Panc1 (cell line): ENCODE data around the gene UBTD1. TPM values are rescaled to one million over a fixed set of nuclear protein-coding genes. Genes with fewer than 3 reads are reported as not detected.
A peak's percentile ranks its signal among the peaks of the same experiment; 100 is the strongest.

Experiments
- ATAC-seq: fragments of 200-7000 bp; cut with Tn5 transposase; 2 replicates; pipeline ENCODE4 v1.9.1; 2020; ENCODE audit warnings: mild to moderate bottlenecking, moderate library complexity
- BruUV-seq: library from RNA; stranded (reverse); fragments of 400-500 nt; replicated peaks from 2 replicates; lab custom pipeline; 2021; lab: Mats Ljungman, UMichigan
- CTCF ChIA-PET: fragments of 300-600 bp; sonication (Branson Sonifier 250); formaldehyde crosslinking; loops from one replicate; lab custom pipeline; 2022; ENCODE audit warnings: antibody characterized with exemption; lab: Charles Lee
- POLR2A ChIA-PET: fragments of 300-600 bp; sonication (Branson Sonifier 250); formaldehyde crosslinking; loops from one replicate; lab custom pipeline; 2022; ENCODE audit warnings: antibody characterized with exemption; lab: Charles Lee
- DNase-seq: peaks from one replicate; pipeline ENCODE4 v3.0.0-alpha.2; 2010; ENCODE audit warnings: low read depth, low spot score
- H3K27ac ChIP-seq: 2 replicates; pipeline ENCODE4 v1.5.1; 2011; ENCODE audit warnings: mild to moderate bottlenecking, low read length, inconsistent platforms
- H3K27me3 ChIP-seq: fragments of 200-500 bp; sonication (Bioruptor generic); 2 replicates; pipeline ENCODE4 v1.6.0; 2014; ENCODE audit warnings: low read length, inconsistent platforms; ENCODE audit not compliant: control insufficient read depth, insufficient read depth
- H3K36me3 ChIP-seq: fragments of 200-500 bp; sonication (Bioruptor generic); 2 replicates; pipeline ENCODE4 v1.5.1; 2014; ENCODE audit warnings: inconsistent platforms, mild to moderate bottlenecking, low read length, moderate library complexity; ENCODE audit not compliant: control insufficient read depth, insufficient read depth
- H3K4me1 ChIP-seq: 2 replicates; pipeline ENCODE4 v1.5.1; 2011; ENCODE audit warnings: inconsistent platforms, mild to moderate bottlenecking, low read length, moderate library complexity; ENCODE audit not compliant: control insufficient read depth, insufficient read depth
- H3K4me3 ChIP-seq, 2 experiments: 2 replicates each; pipeline ENCODE4 v1.5.1; 2011 to 2012; ENCODE audit warnings: low read depth in 2 of 2, low read length in 2 of 2, mild to moderate bottlenecking in 2 of 2, inconsistent platforms in 1 of 2, moderate library complexity in 1 of 2
- H3K9me3 ChIP-seq: fragments of 200-500 bp; sonication (Bioruptor generic); 2 replicates; pipeline ENCODE4 v1.5.1; 2014; ENCODE audit warnings: low read depth, mild to moderate bottlenecking, inconsistent platforms, low read length, moderate library complexity; ENCODE audit not compliant: control insufficient read depth, insufficient read depth
- POLR2AphosphoS5 ChIP-seq: IDR thresholded peaks from 2 replicates; pipeline ENCODE4 v1.6.1; 2012; ENCODE audit warnings: mild to moderate bottlenecking, low read depth, low read length, moderate library complexity
- SIN3A ChIP-seq: IDR thresholded peaks from 2 replicates; pipeline ENCODE4 v1.6.1; 2012; ENCODE audit warnings: low read depth, mild to moderate bottlenecking, low read length, moderate library complexity, borderline replicate concordance; ENCODE audit not compliant: insufficient read depth
- TCF7L2 ChIP-seq: IDR thresholded peaks from 2 replicates; pipeline ENCODE4 v1.6.1; 2011; ENCODE audit warnings: mild to moderate bottlenecking, low read depth, low read length, inconsistent platforms
- in situ Hi-C: cut with HindIII; loops from 2 replicates; pipeline ENCODE4 v1.10.0; 2016; ENCODE audit warnings: low sequenced_read_pairs, low pct_unique_long_range_greater_than_20kb
- intact Hi-C: fragments of 100-400 bp; cut with micrococcal nuclease; formaldehyde crosslinking; loops from one replicate; pipeline ENCODE4 v1.10.0; 2022; ENCODE audit not compliant: unreplicated experiment
- total RNA-seq: library from RNA; stranded (reverse); gene quantifications from one replicate; pipeline ENCODE4 v1.2.1, GENCODE V29; 2021; ENCODE audit not compliant: unreplicated experiment
- TF ChIP-seq, protein P1 (sequence below): fragments of 450-650 bp; IDR thresholded peaks from 2 replicates; pipeline ENCODE4 v1.5.1; 2017; ENCODE audit warnings: mild to moderate bottlenecking
- TF ChIP-seq, protein P2 (sequence below), 2 experiments: IDR thresholded peaks; 2 replicates each; pipeline ENCODE4 v1.6.1; 2011 to 2012; ENCODE audit warnings: low read depth in 2 of 2, control low read depth in 1 of 2, low read length in 1 of 2, mild to moderate bottlenecking in 1 of 2, moderate library complexity in 1 of 2; ENCODE audit not compliant: insufficient read depth in 1 of 2

Gene UBTD1
- total RNA-seq, 1 experiment from 2014 or later: 55.6 TPM

DNA sequence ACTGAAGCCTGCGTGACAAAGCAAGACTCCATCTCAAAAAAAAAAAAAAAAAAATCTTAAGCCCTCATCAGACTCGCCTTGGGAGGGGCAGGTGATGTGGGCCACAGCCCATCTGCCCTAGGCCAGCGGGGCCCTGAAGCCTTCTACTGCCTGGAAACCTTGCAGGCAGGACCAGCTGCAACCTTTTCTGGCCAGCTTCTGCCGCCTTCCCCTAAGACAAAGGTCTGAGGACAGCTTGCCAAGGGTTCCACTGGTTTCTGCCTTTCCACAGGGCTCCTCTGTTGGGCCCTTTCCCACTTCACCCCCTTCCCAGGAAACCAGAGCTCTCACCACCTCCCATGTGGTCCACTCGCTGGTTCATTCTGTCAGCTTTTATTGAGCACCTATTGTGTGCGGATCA is 35.2 kb downstream of the UBTD1 start:
- in situ Hi-C loops: no loop called here
- Histone ChIP-seq H3K9me3 (no peaks in the 10 kb centered on the region), H3K27me3 (no peaks in the 10 kb centered on the region), H3K4me1 (peaks cover 32% of the 10 kb centered on the region), H3K36me3 (no peaks in the 10 kb centered on the region), H3K4me3 (no peak overlapping the region), H3K27ac (peak overlapping the region; percentile 48; the same call in 1 of the 2 replicates)
- DNase-seq (no peak), ATAC-seq (no peak)
- POLR2A ChIA-PET: interaction anchor here (0.6 kb wide), 1 partner anchor 1355 kb away, joined by 4 read pairs; no protein-coding TSS in a partner anchor
- intact Hi-C loops: no loop called here
- no TSS peak for BruUV-seq
- CTCF ChIA-PET: interaction anchor here (0.6 to 2.5 kb wide), 4 partner anchors 19 to 50 kb away, joined by 3 to 13 read pairs (median 4); no protein-coding TSS in a partner anchor
- TF ChIP-seq SIN3A (no peak), POLR2AphosphoS5 (no peak)

DNA sequence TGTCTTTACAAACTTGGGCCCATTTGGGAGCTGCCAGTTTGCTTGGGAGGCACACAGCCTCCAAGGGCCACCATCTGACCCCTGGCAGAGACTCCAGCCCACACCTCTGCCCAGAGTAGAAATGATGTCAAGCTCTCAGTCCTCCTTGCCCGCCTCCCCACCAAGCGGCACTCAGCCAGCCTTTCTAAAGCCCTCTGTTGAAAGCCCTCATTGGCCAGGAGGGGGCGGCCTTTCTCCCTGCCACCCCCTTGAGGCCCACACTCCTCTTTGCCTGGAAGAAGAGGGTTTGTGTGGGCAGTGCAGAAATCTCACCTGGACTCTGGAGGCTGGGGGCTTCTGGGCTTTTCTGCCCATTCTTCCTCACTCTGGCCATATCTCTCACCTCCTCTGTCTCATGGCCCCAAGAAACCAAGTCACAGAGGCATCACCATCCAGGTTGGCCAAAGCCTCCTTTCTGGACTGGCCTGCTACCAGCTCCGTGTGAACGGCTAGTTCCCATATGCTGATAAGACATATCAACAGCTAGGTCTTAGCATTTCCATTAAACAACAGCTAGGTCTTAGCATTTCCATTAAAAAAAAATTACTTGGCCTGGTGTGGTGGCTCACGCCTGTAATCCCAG is 36.1 kb downstream of the UBTD1 start:
- peak; percentile 10 for DNase-seq
- CTCF ChIA-PET: interaction anchor here (0.6 to 2.5 kb wide), 6 partner anchors 18 to 92 kb away, joined by 3 to 13 read pairs (median 5); no protein-coding TSS in a partner anchor
- in situ Hi-C loops: no loop called here
- H3K27me3 ChIP-seq: no peaks in the 10 kb centered on the region
- no peak for TF ChIP-seq POLR2AphosphoS5
- TF ChIP-seq, protein P1, sequence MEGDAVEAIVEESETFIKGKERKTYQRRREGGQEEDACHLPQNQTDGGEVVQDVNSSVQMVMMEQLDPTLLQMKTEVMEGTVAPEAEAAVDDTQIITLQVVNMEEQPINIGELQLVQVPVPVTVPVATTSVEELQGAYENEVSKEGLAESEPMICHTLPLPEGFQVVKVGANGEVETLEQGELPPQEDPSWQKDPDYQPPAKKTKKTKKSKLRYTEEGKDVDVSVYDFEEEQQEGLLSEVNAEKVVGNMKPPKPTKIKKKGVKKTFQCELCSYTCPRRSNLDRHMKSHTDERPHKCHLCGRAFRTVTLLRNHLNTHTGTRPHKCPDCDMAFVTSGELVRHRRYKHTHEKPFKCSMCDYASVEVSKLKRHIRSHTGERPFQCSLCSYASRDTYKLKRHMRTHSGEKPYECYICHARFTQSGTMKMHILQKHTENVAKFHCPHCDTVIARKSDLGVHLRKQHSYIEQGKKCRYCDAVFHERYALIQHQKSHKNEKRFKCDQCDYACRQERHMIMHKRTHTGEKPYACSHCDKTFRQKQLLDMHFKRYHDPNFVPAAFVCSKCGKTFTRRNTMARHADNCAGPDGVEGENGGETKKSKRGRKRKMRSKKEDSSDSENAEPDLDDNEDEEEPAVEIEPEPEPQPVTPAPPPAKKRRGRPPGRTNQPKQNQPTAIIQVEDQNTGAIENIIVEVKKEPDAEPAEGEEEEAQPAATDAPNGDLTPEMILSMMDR: peak; percentile 89
- no peak for TF ChIP-seq TCF7L2
- ATAC-seq: peak; percentile 59
- H3K9me3 ChIP-seq: no peaks in the 10 kb centered on the region
- H3K4me3 ChIP-seq: no peak overlapping the region
- intact Hi-C loops: no loop called here
- H3K36me3 ChIP-seq: no peaks in the 10 kb centered on the region
- no peak overlapping the region for H3K27ac ChIP-seq
- POLR2A ChIA-PET: interaction anchor here (0.6 kb wide), 1 partner anchor 40 kb away, joined by 3 read pairs; no protein-coding TSS in a partner anchor
- no TSS peak for BruUV-seq
- peaks cover 40% of the 10 kb centered on the region for H3K4me1 ChIP-seq

DNA sequence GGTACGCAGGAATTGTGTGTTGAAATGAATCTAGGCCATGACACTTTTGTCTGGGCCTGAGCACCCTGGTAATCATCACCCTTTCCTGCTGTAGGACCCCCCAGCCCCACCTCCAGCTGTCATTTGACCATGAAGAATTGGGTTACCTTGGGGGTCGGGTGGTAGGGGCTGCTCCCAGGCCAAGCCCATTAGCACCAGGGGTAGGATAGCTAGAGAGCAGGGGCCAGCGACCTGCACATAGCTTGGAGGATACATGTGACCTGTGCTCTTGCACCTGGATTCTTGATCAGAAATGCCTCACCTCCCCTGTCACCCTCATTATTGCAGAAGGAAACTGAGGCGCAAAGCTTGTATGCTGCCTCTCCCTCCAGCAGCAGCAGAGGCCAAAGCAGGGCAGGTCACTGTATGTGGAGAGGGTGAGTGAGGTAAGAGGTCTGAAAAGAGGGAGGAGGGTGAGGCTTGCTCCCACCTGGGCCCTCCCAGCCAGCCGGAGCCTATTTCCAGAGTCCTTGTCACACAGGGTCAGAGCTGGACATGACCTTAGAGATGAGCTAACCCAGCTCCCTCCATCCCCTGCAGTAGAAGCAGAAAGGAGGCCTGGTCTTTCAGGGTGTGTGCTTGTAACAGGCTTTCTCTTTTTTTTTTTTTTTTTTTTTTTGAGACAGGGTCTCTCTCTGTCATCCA is 38.6 kb downstream of the UBTD1 start:
- ChIA-PET CTCF (interaction anchor here (0.7 kb wide), 2 partner anchors 15 to 17 kb away, joined by 3 to 11 read pairs; no protein-coding TSS in a partner anchor), POLR2A (no interaction called here)
- intact Hi-C loops (no loop called here), in situ Hi-C loops (no loop called here)
- no TSS peak for BruUV-seq
- Histone ChIP-seq H3K27ac (0 out of 2 replicates have a peak overlapping the region, but pooled peaks have one; percentile 18), H3K4me1 (peaks cover 50% of the 10 kb centered on the region), H3K36me3 (no peaks in the 10 kb centered on the region), H3K4me3 (no peak overlapping the region), H3K9me3 (no peaks in the 10 kb centered on the region), H3K27me3 (no peaks in the 10 kb centered on the region)
- DNase-seq (no peak), ATAC-seq (no peak)
- no peak for TF ChIP-seq SIN3A
- TF ChIP-seq POLR2AphosphoS5: no peak
- TF ChIP-seq, protein P1: no peak
- TF ChIP-seq, protein P2, sequence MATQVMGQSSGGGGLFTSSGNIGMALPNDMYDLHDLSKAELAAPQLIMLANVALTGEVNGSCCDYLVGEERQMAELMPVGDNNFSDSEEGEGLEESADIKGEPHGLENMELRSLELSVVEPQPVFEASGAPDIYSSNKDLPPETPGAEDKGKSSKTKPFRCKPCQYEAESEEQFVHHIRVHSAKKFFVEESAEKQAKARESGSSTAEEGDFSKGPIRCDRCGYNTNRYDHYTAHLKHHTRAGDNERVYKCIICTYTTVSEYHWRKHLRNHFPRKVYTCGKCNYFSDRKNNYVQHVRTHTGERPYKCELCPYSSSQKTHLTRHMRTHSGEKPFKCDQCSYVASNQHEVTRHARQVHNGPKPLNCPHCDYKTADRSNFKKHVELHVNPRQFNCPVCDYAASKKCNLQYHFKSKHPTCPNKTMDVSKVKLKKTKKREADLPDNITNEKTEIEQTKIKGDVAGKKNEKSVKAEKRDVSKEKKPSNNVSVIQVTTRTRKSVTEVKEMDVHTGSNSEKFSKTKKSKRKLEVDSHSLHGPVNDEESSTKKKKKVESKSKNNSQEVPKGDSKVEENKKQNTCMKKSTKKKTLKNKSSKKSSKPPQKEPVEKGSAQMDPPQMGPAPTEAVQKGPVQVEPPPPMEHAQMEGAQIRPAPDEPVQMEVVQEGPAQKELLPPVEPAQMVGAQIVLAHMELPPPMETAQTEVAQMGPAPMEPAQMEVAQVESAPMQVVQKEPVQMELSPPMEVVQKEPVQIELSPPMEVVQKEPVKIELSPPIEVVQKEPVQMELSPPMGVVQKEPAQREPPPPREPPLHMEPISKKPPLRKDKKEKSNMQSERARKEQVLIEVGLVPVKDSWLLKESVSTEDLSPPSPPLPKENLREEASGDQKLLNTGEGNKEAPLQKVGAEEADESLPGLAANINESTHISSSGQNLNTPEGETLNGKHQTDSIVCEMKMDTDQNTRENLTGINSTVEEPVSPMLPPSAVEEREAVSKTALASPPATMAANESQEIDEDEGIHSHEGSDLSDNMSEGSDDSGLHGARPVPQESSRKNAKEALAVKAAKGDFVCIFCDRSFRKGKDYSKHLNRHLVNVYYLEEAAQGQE (IDR thresholded peaks at IDR 0.05; ENCODE audit: insufficient read depth in 1 of 2, low read depth in 2 of 2, low read length in 1 of 2): no peak
- no peak for TF ChIP-seq TCF7L2
